ENCODE results near the gene NUDCD2. TPM values are rescaled to one million over a fixed set of nuclear protein-coding genes. Genes with fewer than 3 reads are reported as not detected.
"Not testable (repeated sequence)": the region's sequence is repeated elsewhere in the genome, so short reads cannot be mapped to it uniquely, and the experiment has no call there.

The NUDCD2 gene
- total RNA-seq, 1 donor from 2014 or later, result 6.6 TPM

DNA sequence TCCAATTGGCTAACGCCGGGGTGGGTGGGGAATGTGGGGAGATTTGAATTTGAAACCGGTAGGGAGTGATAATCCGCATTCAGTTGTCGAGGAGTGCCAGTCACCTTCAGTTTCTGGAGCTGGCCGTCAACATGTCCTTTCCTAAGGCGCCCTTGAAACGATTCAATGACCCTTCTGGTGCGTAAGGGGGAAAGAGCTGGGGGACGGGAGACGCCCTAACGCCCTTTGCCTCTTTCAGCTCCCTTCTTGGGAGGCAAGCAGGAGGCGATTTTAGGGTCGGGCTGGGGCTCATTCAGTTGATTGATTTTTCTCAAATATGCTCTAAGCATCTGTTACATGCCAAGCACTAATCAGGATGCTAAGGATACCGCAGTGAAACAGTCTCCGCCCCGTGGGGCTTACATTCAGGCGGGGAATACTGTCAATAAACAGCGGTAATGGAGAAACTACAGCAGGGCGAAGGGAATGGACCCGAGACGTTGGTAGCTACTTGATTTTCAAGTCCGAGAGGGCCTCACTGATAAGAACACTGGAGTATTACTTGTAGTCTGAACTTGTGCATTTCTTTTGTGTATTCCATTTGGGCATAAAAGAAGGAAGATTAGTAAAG lies 765 bp upstream of the NUDCD2 start, which contains the start of gene HMMR:
HMMR (plus strand) TSS at position 71 of the 610 bp plus-strand sequence; CDS start at position 132, 61 bp downstream.
- H3K4me3 ChIP-seq (ENCODE audit: low read depth, low read length), result peak within 1 kb of the TSS; percentile 75
- DNase-seq (ENCODE audit: low read depth), result peak; percentile 31
- TF ChIP-seq, protein P1, sequence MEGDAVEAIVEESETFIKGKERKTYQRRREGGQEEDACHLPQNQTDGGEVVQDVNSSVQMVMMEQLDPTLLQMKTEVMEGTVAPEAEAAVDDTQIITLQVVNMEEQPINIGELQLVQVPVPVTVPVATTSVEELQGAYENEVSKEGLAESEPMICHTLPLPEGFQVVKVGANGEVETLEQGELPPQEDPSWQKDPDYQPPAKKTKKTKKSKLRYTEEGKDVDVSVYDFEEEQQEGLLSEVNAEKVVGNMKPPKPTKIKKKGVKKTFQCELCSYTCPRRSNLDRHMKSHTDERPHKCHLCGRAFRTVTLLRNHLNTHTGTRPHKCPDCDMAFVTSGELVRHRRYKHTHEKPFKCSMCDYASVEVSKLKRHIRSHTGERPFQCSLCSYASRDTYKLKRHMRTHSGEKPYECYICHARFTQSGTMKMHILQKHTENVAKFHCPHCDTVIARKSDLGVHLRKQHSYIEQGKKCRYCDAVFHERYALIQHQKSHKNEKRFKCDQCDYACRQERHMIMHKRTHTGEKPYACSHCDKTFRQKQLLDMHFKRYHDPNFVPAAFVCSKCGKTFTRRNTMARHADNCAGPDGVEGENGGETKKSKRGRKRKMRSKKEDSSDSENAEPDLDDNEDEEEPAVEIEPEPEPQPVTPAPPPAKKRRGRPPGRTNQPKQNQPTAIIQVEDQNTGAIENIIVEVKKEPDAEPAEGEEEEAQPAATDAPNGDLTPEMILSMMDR (IDR thresholded peaks at IDR 0.05; ENCODE audit: insufficient read depth, low read length, severe bottlenecking), result no peak
- H3K36me3 ChIP-seq (ENCODE audit: control insufficient read depth, insufficient read depth, low read length), result no peaks in the 10 kb centered on the region
- H3K27me3 ChIP-seq (ENCODE audit: control insufficient read depth, insufficient read depth, low read length), result no peaks in the 10 kb centered on the region
- peak; percentile 82 for FAIRE-seq

DNA sequence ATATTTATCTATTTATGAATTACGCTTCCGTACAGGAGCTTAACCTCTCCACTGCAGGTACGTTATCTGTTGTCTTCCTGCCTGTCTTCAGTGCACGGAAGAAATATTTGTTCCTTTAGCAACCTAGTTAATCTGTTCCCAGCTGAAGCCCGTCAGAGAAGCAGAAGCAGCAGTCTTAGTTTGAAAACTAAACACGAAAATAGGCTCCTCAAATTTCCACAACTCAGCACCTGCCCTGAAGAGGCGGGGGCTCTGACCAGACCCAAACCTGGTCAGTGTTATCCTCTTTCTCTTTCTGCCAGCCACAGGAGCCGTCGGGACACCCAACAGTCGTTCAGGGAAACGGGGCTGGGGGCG lies 462 bp downstream of the NUDCD2 start:
- Histone ChIP-seq H3K4me3 (ENCODE audit: low read depth, low read length) (peak overlapping the region; percentile 75), H3K27me3 (ENCODE audit: control insufficient read depth, insufficient read depth, low read length) (no peaks in the 10 kb centered on the region), H3K36me3 (ENCODE audit: control insufficient read depth, insufficient read depth, low read length) (peaks cover 1% of the 10 kb centered on the region)
- TF ChIP-seq, protein P1 (IDR thresholded peaks at IDR 0.05; ENCODE audit: insufficient read depth, low read length, severe bottlenecking), result no peak
- FAIRE-seq, result no peak
- DNase-seq (ENCODE audit: low read depth), result peak; percentile 23

DNA sequence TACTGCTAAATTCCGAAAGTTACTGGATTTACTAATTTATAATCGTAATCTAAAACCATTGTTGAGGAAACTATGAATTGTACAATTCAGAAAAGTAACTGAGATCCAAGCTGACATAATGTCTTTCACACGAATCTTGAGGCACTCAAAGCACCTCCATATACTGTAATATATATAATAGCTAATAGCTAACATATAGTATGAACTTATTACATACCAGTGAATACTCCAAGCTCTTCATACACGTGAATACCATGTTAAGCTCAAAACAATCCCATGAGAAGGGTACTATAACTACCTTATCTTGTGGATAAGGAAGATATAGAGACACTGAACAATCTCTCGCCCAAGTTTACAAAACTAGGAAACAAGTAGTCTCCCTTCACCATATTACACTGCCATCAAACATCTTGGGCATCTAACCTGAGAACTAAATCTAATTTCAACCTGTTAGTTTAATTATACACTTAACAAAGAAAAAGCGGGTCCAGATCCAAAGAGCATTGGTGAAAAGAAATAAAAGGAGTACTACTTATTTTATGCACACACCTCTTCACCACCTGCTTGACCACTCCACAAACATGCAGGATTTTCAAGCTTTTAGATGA lies 1.0 kb downstream of the NUDCD2 start:
- H3K27me3 ChIP-seq (ENCODE audit: control insufficient read depth, insufficient read depth, low read length), result no peaks in the 10 kb centered on the region
- peak overlapping the region; percentile 75 for H3K4me3 ChIP-seq (ENCODE audit: low read depth, low read length)
- peaks cover 1% of the 10 kb centered on the region for H3K36me3 ChIP-seq (ENCODE audit: control insufficient read depth, insufficient read depth, low read length)
- DNase-seq (ENCODE audit: low read depth), result no peak
- no peak for FAIRE-seq
- TF ChIP-seq, protein P1 (IDR thresholded peaks at IDR 0.05; ENCODE audit: insufficient read depth, low read length, severe bottlenecking), result no peak

DNA sequence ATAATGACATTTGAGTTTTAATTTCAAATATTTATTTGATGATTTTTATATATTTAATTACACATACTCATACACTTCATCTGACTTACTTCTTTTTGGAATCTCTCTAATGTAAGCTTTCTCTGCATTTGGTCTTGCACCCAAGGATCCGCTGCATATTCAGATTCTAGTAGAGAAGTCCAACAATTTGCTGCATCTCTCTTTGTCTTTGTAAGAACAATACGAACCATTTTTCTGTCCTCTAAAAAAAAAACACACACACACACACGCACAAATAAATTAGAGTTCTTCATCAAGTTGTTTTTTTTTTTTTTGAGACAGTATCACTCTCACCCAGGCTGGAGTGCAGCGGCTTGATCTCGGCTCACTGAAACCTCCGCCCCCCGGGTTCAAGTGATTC lies 3.1 kb downstream of the NUDCD2 start:
- H3K4me3 ChIP-seq (ENCODE audit: low read depth, low read length), result no peak overlapping the region
- TF ChIP-seq, protein P1 (IDR thresholded peaks at IDR 0.05; ENCODE audit: insufficient read depth, low read length, severe bottlenecking), result no peak
- FAIRE-seq, result no peak
- peaks cover 1% of the 10 kb centered on the region for H3K36me3 ChIP-seq (ENCODE audit: control insufficient read depth, insufficient read depth, low read length)
- H3K27me3 ChIP-seq (ENCODE audit: control insufficient read depth, insufficient read depth, low read length), result no peaks in the 10 kb centered on the region
- no peak for DNase-seq (ENCODE audit: low read depth)

DNA sequence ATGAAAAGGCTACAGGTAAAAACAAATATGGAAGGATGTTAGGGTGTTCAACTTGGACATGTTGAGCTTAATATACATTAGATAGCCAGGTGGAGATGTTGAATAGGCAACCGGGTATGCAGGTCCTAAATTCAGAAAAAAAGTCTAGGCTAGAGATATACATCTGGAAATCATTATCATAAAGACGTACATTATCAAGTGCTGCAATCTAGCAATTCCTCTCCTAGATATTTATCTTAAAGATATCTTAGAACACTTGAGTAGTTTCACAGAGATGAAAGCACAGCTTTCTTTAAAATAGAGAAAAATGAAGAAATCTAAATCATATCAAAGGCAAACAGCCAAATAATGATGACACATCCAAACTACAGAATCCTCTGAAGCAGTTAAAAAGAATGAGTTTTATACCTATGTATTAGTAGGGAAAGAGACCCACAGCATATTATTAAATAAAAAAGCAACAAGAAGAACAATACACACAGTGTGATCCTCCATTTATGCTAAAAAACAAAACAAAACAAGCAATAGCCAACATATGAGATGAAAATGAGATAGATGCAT lies 3.8 kb downstream of the NUDCD2 start:
- H3K36me3 ChIP-seq (ENCODE audit: control insufficient read depth, insufficient read depth, low read length), result peaks cover 1% of the 10 kb centered on the region
- no peak overlapping the region for H3K4me3 ChIP-seq (ENCODE audit: low read depth, low read length)
- TF ChIP-seq, protein P1 (IDR thresholded peaks at IDR 0.05; ENCODE audit: insufficient read depth, low read length, severe bottlenecking), result no peak
- no peaks in the 10 kb centered on the region for H3K27me3 ChIP-seq (ENCODE audit: control insufficient read depth, insufficient read depth, low read length)
- DNase-seq (ENCODE audit: low read depth) (no peak), FAIRE-seq (no peak)

DNA sequence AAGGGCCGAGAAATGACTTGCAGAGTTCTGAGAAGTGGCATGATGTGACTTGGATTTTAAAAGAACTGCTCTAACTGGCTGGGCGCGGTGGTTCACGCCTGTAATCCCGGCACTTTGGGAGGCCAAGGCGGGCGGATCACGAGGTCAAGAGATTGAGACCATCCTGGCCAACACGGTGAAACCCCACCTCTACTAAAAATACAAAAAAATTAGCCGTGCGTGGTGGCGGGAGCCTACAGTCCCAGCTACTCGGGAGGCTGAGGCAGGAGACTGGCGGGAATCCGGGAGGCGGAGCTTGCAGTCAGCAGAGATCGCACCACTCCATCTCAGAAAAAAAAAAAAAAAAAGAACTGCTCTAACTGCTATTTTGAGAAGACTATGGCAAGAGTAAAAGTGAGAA lies 4.5 kb downstream of the NUDCD2 start:
- FAIRE-seq; DNase-seq (ENCODE audit: low read depth); H3K36me3 ChIP-seq (ENCODE audit: control insufficient read depth, insufficient read depth, low read length); H3K27me3 ChIP-seq (ENCODE audit: control insufficient read depth, insufficient read depth, low read length); H3K4me3 ChIP-seq (ENCODE audit: low read depth, low read length): not testable (repeated sequence)
